Stimulated activated CD4-positive, alpha-beta T cell treated with anti-CD3 and anti-CD28 coated beads, Interleukin-4, amount 100 ng/mL, for 24 hours (primary cell): Measurements from ENCODE around the gene SORBS1.

ENCODE experiments used
- DNase-seq: peaks from one replicate; pipeline ENCODE4 v3.0.0-alpha.2; 2020

The SORBS1 gene

GRCh38 chr10:95404864-95405263 is 156.3 kb downstream of the SORBS1 start:
- no peak for DNase-seq

- no peak for DNase-seq
Observed at GRCh38 chr10:95404462-95404858, 156.7 kb downstream of the SORBS1 start.

- DNase-seq, result no peak
Observed at GRCh38 chr10:95403700-95404461, 157.3 kb downstream of the SORBS1 start.

- DNase-seq, result no peak
Observed at GRCh38 chr10:95401704-95402469, 159.3 kb downstream of the SORBS1 start.

- no peak for DNase-seq
Observed at GRCh38 chr10:95400787-95401186, 160.4 kb downstream of the SORBS1 start.

GRCh38 chr10:95399183-95399582 is 162.0 kb downstream of the SORBS1 start:
- no peak for DNase-seq

GRCh38 chr10:95397747-95398146 is 163.4 kb downstream of the SORBS1 start:
- no peak for DNase-seq

GRCh38 chr10:95395947-95396449 is 165.2 kb downstream of the SORBS1 start:
- DNase-seq, result no peak

GRCh38 chr10:95394161-95394880 is 166.8 kb downstream of the SORBS1 start:
- DNase-seq, result no peak

GRCh38 chr10:95392681-95393164 is 168.4 kb downstream of the SORBS1 start:
- DNase-seq, result no peak

- no peak for DNase-seq
Observed at GRCh38 chr10:95392217-95392584, 169.0 kb downstream of the SORBS1 start.

GRCh38 chr10:95391581-95392216 is 169.5 kb downstream of the SORBS1 start:
- DNase-seq, result no peak

GRCh38 chr10:95391164-95391563 is 170.0 kb downstream of the SORBS1 start:
- no peak for DNase-seq

GRCh38 chr10:95389982-95390381 is 171.2 kb downstream of the SORBS1 start:
- no peak for DNase-seq

- DNase-seq, result no peak
Observed at GRCh38 chr10:95389176-95389575, 172.0 kb downstream of the SORBS1 start.

GRCh38 chr10:95388539-95388938 is 172.6 kb downstream of the SORBS1 start:
- no peak for DNase-seq

- no peak for DNase-seq
Observed at GRCh38 chr10:95388109-95388471, 173.1 kb downstream of the SORBS1 start.

GRCh38 chr10:95384011-95384704 is 177.0 kb downstream of the SORBS1 start:
- DNase-seq, result peak; percentile 15

- DNase-seq, result no peak
Observed at GRCh38 chr10:95382596-95382995, 178.6 kb downstream of the SORBS1 start.

- DNase-seq, result no peak
Observed at GRCh38 chr10:95382174-95382573, 179.0 kb downstream of the SORBS1 start.

- DNase-seq, result no peak
Observed at GRCh38 chr10:95377950-95378349, 183.2 kb downstream of the SORBS1 start.

- no peak for DNase-seq
Observed at GRCh38 chr10:95375418-95375817, 185.8 kb downstream of the SORBS1 start.
